Activated T-cell treated with anti-CD3 and anti-CD28 coated beads, Interleukin-2, amount 50 U/mL, for 1 hour (primary cell): ENCODE results near the gene TRPM5.

Source experiments
- DNase-seq: peaks from one replicate; pipeline ENCODE4 v3.0.0-alpha.2; 2020

Gene TRPM5

GRCh38 chr11:2452321-2453012 lies 8.2 kb upstream of the TRPM5 start:
- no peak for DNase-seq

GRCh38 chr11:2451916-2452315 lies 7.6 kb upstream of the TRPM5 start:
- DNase-seq: no peak

GRCh38 chr11:2451336-2451735 lies 7.0 kb upstream of the TRPM5 start:
- no peak for DNase-seq

- no peak for DNase-seq
Observed at GRCh38 chr11:2450321-2451041, 6.2 kb upstream of the TRPM5 start.

- no peak for DNase-seq
Observed at GRCh38 chr11:2449548-2450320, 5.4 kb upstream of the TRPM5 start.

GRCh38 chr11:2448661-2449547 lies 4.6 kb upstream of the TRPM5 start:
- DNase-seq: no peak

- peak; percentile 18 for DNase-seq
Observed at GRCh38 chr11:2447951-2448650, 3.8 kb upstream of the TRPM5 start.

GRCh38 chr11:2447253-2447950 lies 3.1 kb upstream of the TRPM5 start:
- DNase-seq: no peak

GRCh38 chr11:2446590-2447252 lies 2.4 kb upstream of the TRPM5 start:
- peak; percentile 28 for DNase-seq

GRCh38 chr11:2445746-2446551 lies 1.6 kb upstream of the TRPM5 start:
- DNase-seq: peak; percentile 26

- peak; percentile 49 for DNase-seq
Observed at GRCh38 chr11:2444821-2445745, 769 bp upstream of the TRPM5 start, which contains the start of gene KCNQ1. KCNQ1 (plus strand) TSS chr11:2445008; CDS start chr11:2445099, 91 bp downstream.

- DNase-seq: peak; percentile 18
Observed at GRCh38 chr11:2443406-2443805, 908 bp downstream of the TRPM5 start.

- peak; percentile 16 for DNase-seq
Observed at GRCh38 chr11:2442589-2442988, 1.7 kb downstream of the TRPM5 start.

- DNase-seq: peak; percentile 16
Observed at GRCh38 chr11:2441171-2441570, 3.1 kb downstream of the TRPM5 start.

GRCh38 chr11:2440646-2441045 lies 3.7 kb downstream of the TRPM5 start:
- DNase-seq: no peak

GRCh38 chr11:2439820-2440219 lies 4.5 kb downstream of the TRPM5 start:
- DNase-seq: no peak

GRCh38 chr11:2437516-2437915 lies 6.8 kb downstream of the TRPM5 start:
- DNase-seq: no peak

GRCh38 chr11:2436521-2437031 lies 7.7 kb downstream of the TRPM5 start:
- DNase-seq: no peak
